ENCODE data around the gene KLHL22.
A peak's percentile ranks its signal among the peaks of the same experiment; 100 is the strongest.
"Not testable (repeated sequence)": the region's sequence is repeated elsewhere in the genome, so short reads cannot be mapped to it uniquely, and the experiment has no call there.

KLHL22 gene

DNA sequence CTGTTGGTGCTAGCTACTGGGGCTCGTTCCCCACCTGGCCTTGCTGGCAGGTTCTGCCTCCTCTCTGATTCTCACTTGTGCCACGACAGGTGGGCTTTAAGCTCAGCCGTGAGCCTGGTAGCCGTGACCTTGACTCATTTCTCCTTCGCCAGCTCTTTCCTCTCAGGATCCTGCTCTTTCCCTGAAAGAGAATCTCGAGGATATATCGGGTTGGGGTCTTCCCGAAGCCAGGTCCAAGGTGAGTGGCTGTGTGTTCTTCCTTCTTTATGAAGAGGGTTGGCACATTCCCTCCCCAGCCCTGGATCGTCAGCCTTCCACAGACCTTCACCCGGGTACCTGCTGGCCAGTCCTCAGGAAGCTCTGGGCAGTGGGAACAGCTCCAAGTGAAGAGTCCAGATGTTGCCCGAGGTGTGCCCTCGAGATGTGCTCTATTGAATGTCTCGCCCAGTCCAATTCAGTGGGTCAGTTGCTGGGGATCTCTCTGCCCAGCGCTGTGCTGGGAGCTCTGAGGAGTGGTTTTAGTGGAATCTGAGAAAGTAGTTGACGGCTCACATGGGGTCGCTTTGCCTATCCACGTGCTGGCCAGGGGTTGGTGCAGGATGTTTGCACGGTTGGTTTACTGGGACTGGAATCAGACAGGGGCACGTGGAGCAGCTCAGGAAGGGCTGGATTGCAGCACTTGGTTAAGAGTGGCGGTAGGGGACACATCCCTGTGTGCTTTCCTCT, 100.3 kb downstream of the KLHL22 start:
- TF ChIP-seq CTCF (IDR thresholded peaks at IDR 0.05; ENCODE audit: low read depth, low read length), result no peak
- H3K4me3 ChIP-seq (replicated peaks in 1 of 2; ENCODE audit: low read depth in 2 of 2, low read length in 2 of 2), result no peak overlapping the region
- DNase-seq (ENCODE audit: low read depth in 2 of 2), result no peak

GRCh38 chr22:20393705-20394476, 101.7 kb downstream of the KLHL22 start, which contains the start of gene ZNF74:
TSS of gene ZNF74 (plus strand) at chr22:20394151. CDS start at chr22:20394629, 478 bp downstream.
- H3K4me3 ChIP-seq (replicated peaks in 1 of 2; ENCODE audit: low read depth in 2 of 2, low read length in 2 of 2), result peak within 1 kb of the TSS; percentile 70 to 79
- DNase-seq (ENCODE audit: low read depth in 2 of 2), result peak; percentile 92 to 94
- no peak for TF ChIP-seq CTCF (IDR thresholded peaks at IDR 0.05; ENCODE audit: low read depth, low read length)

DNA sequence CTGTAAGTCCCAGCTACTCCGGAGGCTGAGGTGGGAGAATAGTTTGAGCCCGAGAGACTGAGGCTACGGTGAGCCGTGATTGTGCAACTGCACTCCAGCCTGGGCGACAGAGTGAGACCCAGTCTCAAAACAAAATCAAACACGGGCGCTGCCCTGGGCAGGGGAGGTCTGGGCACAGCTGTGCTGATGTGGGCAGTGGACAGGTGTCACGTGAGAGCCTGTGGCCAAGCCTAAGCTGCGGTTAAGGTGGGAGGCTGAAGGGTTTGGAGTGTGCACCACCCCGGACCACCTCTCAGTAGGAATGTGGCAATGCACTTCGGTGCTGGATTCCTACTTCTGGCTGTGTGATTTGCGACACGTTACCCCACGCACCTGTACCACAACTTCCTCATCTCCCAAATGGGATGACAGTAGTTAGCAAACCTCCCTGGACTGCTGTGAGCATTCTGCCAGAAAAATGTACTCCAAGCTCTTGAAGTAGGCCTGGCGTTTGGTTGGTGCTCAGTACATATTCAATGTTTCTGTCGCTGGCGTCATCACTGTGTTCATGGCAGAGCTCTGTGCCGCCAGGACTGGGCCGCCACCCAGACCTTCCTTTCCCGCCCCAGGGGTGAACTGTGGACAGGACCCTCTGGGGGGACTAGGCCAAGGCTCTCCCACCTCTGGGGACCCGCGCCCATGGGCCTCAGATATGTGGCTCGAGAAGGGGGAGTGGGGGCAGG, 102.5 kb downstream of the KLHL22 start:
- no peak for DNase-seq (ENCODE audit: low read depth in 2 of 2)
- peak overlapping the region; percentile 70 to 79 for H3K4me3 ChIP-seq (replicated peaks in 1 of 2; ENCODE audit: low read depth in 2 of 2, low read length in 2 of 2)
- no peak for TF ChIP-seq CTCF (IDR thresholded peaks at IDR 0.05; ENCODE audit: low read depth, low read length)

DNA sequence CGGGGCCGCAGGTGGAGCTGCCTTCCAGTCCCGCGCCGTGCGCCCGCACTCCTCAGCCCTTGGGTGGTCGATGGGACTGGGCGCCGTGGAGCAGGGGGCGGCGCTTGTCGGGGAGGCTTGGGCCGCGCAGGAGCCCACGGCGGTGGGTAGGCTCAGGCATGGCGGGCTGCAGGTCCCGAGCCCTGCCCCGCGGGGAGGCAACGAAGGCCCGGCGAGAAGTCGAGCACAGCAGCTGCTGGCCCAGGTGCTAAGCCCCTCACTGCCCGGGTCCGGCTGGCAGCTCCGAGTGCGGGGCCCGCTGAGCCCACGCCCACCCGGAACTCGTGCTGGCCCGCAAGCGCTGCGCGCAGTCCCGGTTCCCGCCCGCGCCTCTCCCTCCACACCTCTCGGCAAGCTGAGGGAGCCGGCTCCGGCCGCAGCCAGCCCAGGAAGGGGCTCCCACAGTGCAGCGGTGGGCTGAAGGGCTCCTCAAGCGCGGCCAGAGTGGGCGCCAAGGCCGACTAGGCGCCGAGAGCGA, 103.2 kb downstream of the KLHL22 start:
- DNase-seq (ENCODE audit: low read depth in 2 of 2); H3K4me3 ChIP-seq (replicated peaks in 1 of 2; ENCODE audit: low read depth in 2 of 2, low read length in 2 of 2): not testable (repeated sequence)
